HG03175 (cell line): ENCODE measurements around the gene PARPBP.
A peak's percentile ranks its signal among the peaks of the same experiment; 100 is the strongest.
"Not testable (repeated sequence)": the region's sequence is repeated elsewhere in the genome, so short reads cannot be mapped to it uniquely, and the experiment has no call there.

Source experiments
- ATAC-seq: cut with Tn5 transposase; IDR thresholded peaks from one replicate; pipeline ENCODE4 v1.9.1; 2021; ENCODE audit warnings: mild to moderate bottlenecking, moderate library complexity; ENCODE audit not compliant: unreplicated experiment

Gene PARPBP

DNA sequence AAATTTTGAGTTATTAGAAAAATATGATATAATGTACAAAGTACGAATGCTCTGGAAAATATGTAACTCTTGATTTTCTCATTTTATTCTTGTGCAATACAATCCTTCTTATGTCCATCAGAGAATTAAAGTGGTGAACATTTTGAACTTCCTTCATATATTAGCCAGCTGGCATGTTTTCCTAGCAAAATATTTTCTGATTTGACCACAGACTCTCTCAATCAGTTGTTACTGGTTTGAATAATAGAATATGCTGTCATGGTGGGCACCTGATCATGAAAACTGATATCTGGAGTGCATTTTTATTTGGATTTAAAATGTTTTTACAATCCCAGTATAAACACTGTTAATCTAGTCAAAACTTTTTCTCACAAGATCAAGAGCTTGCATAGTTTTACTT lies 24.2 kb downstream of the PARPBP start:
- no peak for ATAC-seq

DNA sequence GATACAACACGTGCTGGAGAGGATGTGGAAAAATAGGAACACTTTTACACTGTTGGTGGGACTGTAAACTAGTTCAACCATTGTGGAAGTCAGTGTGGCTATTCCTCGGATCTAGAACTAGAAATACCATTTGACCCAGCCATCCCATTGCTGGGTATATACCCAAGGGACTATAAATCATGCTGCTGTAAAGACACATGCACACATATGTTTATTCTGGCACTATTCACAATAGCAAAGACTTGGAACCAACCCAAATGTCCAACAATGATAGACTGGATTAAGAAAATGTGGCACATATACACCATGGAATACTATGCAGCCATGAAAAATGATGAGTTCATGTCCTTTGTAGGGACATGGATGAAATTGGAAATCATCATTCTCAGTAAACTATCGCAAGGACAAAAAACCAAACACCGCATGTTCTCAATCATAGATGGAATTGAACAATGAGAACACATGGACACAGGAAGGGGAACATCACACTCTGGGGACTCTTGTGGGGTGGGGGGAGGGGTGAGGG lies 27.1 kb downstream of the PARPBP start:
- ATAC-seq = not testable (repeated sequence)

DNA sequence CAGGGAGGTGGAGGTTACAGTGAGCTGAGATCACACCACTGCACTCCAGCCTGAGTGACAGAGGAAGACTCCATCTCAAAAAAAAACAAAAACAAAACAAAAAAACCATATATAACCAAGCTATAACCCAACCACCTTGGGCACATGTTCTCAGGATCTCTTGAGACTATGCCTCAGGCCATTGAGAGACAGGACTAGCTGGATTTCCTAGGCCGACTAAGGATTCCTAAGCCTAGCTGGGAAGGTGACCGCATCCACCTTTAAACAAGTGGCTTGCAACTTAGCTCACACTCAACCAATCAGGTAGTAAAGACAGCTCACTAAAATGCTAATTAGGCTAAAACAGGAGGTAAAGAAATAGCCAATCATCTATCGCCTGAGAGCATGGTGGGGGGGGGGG lies 35.2 kb downstream of the PARPBP start:
- not testable (repeated sequence) for ATAC-seq

DNA sequence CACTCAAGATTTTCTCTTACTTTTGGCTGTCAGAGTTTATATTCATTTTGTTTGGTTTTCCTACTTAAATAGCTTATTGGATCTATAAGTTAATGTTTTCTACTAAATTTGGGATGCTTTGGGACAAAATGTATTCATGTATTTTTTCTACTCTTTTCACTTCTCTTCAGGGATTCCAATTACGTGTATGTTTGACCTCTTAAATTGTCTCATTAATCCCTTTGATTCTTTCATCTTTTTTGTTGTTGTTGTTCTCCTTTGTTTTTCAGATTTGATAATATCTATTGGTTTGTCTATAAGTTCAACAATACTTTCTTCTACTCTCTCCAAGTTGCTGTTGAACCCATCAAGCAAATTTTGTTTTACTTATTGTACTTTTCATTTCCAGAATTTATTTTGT lies 43.4 kb downstream of the PARPBP start:
- ATAC-seq = no peak

DNA sequence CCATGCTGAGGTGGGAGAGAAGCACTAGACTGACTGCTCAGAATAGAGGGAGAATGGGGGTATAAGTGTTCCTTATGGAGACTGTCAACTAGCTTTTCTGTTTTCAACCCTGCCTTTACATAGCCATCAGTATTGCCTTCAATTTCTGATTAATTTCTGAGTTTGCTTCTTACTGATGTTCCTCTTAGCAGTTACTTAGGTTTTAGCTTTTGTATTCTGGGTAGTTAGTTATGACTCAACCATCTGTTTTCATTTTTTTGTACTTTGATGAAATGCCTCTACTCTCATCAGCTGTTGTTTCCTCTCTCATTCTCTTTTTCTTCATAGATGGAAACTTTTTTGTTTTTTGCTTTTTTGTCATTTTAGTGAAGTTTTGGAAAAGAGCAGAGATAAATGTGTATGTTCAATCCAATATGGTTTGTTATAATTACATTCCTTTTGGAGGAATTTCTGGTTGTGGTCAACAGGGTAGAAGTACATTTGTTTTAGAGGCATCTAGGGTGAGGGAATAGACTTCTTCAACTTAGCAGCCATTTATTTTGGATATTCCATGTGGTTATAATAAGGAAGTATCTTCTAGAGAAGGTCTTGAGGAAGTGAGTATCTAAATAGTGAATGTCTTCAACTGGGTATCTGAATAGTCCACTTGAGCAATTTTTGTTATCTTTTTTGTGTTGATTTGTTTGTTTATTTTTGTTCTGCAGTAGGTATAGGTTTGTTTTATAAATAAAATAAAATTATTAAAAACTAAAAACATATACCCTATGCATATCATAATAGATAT lies 48.0 kb downstream of the PARPBP start:
- no peak for ATAC-seq

DNA sequence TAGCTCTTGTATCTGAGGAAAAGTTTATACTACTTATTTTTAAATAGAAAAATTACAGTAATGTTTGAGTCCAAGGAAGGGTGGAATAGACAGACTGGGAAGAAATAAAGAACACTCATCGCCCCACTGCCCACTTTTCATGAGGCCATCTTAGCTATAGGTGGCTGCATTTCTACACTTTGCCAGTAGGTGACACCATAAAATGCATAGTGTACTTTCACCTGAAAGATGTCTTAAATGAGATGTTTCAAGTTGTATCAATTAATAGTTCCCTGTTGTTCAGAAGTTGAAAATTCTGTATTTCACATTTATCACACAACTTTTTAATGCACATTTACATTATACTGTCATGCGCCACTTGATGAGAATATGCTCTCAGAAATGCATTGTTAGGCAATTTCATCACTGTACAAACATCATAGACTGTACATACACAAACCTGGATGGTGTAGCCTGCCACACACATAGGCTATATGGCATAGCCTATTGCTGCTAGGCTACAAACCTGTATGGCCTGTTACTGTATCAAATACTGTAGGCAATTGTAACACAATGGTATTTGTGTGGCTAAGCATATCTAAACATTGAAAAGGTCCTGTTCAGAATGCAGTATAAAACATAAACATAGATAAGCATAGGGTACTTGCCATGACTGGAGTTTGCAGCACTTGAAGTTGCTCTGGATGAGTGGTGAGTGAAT lies 50.1 kb downstream of the PARPBP start:
- ATAC-seq = peak; percentile 59

DNA sequence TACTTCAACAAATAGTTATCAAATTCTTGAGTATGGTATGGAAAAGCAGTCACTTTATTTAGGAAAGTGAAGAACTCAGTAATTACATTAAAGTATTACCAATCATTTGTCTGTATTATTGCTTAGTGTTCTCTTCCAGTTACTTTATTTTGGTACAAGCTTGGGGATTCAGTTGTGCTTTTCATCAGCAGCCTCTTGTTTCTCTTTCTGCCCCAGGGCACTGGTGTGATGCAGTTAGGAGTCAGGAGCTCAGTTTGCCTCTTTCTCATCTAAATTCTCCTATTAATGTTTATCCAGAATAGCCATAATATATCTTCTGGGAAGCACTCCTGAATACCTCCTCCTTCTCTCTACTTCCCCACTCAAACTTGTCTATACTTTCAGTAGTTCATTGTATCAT lies 52.0 kb downstream of the PARPBP start:
- ATAC-seq = no peak

DNA sequence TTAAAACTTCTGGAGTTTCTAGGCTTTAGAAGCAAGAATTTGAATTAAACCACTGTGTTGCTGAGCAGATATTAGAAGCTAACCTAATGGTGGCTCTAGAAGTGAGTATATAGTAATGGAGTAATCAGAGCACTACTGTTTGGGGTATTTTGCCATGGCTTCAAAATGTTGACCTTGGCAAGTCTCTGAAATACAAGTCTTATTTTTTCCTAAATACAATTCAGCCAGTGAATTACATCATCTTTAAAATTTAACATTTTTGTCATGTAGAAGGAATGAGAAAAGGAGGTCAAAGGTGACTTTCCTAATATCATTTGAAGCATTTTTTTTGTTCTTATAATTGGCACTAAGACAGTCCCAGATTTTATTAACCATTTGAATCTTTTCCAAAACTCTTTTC lies 52.5 kb downstream of the PARPBP start:
- no peak for ATAC-seq

DNA sequence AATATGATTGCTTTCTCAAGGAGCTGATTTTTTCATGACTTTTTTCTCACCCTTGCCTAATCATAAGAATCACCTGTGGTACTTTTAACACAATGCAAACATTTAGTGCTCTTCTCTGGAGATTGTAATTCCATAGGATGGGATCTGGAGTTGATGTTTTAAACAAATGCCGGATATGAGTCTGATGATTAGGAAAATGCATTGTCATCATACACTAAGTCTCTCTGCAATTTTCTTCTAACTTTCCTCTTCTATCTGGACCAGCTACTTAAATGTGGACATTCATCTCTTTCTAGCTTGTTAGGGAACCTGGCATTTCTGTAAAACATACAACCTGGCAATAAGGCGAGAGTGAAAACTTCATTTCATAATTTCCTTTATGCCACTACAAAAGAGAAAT lies 54.1 kb downstream of the PARPBP start:
- ATAC-seq = no peak

DNA sequence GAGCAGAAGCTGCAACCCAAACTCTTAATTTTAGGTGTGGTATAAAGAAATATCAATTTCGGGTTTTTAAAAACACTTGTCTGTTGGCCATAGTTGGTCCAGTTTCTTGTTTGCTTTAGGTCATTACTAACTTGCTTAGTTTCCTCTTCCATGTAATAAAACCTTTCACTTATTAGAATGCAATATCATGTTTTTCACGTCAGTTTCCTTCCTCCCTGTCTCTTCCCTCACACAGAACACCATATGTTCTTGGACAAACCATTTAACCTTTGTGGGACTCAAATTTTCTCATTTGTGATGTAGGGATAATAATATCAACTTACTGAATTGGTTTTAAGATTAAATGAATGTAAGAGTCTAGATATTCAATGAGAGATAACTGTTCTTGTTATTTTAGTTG lies 54.8 kb downstream of the PARPBP start:
- no peak for ATAC-seq

DNA sequence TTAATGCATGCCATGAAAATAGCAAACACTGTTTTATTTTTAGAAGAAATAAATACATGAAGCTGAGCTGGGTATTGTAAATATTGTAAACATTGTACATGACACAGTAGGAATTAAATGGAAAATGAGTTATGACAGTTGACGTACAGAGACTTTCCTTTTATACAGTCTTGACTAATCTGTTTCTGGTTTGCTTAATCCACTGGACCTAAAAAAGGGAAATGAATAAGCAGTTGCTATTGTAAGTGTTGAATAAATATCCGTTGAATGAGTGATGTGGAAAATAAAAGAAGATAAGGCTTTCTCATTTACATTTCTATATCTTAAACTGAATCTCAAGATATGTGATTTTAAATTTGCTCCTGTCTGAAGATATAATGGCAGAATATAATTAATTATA lies 62.7 kb downstream of the PARPBP start:
- no peak for ATAC-seq

DNA sequence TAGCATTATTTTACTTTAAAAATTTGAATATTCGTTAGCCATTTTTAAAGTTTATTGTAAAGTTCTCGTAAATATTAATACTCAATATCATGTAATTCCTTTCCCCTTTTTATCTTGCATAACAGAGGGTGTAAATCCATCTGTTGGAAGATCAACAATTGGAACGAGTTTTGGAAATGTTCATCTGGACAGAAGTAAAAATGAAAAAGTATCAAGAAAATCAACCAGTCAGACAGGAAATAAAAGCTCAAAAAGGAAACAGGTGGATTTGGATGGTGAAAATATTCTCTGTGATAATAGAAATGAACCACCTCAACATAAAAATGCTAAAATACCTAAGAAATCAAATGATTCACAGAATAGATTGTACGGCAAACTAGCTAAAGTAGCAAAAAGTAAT lies 75.8 kb downstream of the PARPBP start:
- no peak for ATAC-seq

DNA sequence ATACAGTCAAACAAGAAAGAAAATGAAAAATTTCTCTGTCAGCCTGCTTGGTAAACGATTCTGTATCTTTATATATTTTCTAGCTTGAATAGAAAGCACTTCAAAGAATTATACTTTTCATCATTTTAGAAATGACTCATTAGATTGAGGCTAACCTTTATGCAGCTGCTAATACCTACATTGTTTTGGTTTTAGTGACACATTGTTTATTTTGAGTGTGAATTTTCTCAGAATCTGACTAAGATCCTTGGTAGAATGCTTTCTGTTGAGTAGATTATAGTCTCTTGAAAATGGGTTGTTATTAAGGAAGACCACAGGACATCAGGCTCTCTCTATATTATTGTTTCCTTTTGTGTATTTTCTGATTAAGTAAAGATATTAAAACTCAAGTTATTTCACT lies 77.8 kb downstream of the PARPBP start, which contains the start of gene PMCH:
TSS of gene PMCH (minus strand) at position 45 of the 400 bp plus-strand sequence. CDS start 63 bp downstream, outside the sequence.
- peak; percentile 66 for ATAC-seq

DNA sequence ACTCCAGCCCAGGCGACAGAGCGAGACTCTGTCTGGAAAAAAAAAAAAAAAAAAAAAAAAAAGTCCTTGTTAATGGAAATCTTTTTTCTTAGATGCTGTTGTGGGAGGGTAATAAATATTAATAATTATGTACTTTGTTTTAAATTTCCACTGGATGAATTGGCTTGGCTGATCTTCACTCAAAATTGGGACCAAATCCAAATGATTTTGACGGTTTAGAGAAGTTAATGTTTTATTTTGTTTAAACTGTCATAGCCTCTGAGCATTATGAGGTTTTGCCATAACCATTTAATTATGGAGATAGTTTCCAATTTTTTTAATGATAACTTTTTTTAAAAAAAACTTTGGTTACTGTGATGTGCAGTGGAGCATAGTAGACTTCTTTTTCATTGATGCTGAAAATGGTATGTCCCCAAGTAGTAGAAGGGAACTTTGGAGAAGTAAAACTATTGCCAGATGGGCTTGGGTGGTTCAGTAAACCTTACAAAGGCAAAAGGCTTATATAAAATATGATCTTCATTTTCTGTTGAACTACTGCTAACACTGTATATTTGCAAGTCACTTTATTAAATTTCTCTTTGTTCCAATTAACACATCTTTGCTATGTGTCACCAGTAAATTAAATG lies 81.6 kb downstream of the PARPBP start:
- ATAC-seq = no peak

DNA sequence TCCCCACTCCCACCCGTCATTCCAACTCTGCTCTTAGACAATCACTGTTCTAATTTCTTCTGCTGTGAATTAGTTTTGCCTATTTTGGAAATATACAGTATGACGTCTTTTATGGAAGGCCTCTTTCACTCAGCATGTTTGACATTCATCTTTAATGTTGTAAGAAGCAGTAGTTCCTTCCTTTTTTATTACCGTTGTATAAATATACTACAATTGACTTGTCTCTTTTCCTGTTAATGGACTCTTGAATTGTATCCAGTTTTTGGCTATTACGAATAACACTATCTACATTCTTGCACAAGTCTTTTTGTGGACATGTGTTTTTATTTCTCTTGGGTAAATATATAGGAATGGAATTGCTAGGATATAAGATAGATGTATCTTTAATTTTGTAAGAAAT lies 82.6 kb downstream of the PARPBP start:
- no peak for ATAC-seq

DNA sequence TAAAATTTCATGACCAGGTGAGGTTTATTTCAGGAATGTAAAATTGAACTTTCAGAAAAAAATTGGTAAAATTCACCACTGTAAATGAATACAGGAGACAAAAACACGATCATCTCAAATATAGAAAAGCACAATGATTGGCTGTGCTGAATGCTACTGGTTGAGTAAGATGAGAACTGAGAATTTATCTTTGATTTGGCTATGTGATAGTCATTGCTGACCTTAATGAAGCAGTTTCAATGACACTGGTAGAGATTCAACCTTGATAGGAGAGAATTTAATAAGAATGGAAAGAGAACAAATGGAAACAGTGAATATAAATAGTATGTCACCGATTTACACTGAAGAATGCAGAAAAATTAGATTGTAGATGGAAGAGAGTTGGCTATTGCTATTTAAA lies 84.0 kb downstream of the PARPBP start:
- ATAC-seq = no peak

DNA sequence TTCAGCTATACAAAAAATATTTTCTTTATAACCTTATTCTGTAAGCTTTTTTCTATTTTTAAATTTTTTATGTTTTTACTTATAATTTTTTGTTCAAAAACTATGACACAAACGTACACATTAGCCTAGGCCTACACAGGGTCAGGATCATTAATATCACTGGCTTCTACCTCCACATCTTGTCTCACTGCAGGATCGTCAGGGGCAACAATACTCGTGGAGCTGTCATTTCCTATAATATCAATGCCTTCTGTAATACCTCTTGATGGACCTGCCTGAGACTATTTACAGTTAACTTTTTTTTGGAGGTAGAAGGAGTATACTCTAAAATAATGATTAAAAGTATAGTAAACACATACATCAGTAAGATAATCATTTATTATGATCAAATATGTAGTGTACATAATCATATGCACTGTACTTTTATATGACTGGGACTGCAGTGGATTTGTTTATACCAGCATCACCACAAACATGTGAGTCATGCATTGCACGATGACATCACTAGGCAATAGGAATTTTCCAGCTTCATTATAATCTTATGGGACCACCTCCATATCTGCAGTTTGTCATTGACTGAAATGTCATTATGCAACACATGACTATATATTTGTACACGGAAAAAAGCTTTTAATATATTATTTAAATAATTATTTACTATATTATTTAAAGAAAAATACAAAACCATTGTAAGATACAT lies 96.2 kb downstream of the PARPBP start:
- no peak for ATAC-seq

DNA sequence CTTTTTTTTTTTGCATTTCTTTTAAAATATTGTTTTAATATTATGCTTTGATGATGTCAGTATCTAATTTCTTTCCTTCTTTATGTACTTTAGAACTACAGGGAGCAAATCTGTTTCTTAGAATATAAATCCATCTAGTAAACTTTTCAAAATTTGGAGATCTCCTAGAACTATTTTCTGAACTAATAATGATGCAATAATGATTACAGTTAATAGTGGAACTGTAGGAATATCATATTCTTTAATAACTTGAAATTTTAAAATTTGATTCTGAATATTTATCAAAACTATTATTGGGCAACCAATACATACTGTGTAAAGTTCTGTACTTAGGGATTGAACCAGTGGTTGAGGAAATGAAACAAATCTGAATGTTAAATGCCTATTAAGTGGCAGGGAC lies 100.8 kb downstream of the PARPBP start:
- no peak for ATAC-seq

DNA sequence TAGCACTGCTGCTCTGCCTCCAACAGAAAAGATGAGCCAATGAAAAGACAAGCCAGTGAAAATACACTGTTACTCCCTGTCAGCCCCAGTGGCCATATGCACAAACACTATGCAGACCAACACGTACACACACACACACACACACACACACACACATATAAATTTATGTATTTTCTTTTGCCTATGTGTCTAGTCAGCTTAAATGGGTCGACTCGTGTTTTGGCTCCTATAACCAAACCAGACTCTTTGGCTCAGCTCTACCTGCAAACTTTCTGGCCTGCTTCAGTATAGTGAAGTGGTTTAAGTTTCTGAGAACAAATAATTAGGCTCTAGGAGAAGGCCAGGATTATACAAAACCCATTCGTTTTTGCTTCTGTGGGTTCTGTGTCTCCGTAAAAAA lies 108.0 kb downstream of the PARPBP start:
- ATAC-seq = no peak

DNA sequence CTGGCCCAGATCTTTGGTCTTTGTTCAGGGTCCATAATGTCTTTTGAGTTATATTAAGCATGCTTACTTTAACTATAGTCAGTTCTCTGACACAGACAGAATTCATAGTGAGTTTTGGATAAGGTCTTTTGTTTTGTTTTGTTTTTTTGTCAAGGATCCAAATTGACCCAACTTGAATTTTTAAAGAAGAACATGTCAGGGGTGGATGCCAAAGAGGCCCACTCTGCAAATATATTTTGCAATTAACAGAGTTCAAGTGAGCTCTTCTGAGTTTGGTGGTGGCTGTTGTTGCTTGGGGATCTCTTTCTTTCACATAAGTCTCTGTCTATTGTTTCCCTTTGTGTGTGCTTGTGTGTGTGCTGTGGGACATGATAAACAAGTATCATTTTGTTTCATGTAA lies 112.1 kb downstream of the PARPBP start:
- no peak for ATAC-seq

DNA sequence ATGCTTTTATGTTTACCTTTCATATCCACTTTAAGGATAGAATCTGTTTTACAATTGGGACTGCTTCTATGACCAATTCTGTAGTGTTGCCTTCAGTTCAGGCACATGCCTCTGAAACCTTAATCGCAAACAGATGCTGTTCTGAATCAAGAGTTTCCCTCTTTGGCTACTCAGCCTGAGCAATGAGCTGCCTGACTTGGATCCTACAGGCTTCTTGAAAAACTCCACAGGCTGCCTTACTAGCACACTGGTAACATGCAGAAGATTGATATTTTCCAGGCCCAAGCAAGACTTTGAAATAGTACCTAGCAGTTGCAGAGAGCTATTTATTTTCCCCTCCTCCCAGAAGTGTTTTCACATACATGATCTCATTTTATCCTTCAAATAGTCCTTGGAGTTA lies 112.5 kb downstream of the PARPBP start:
- ATAC-seq = no peak
